LNCAP (cell line): Measurements from ENCODE around the gene HS6ST2.

Experiments used
- TF ChIP-seq, protein P1 (sequence below): fragments of 450-650 bp; IDR thresholded peaks from 2 replicates; pipeline ENCODE4 v1.5.1; 2017; ENCODE audit warnings: mild to moderate bottlenecking

The HS6ST2 gene

GRCh38 chrX:132676561-132677186 lies 281.8 kb downstream of the HS6ST2 start:
- TF ChIP-seq, protein P1, sequence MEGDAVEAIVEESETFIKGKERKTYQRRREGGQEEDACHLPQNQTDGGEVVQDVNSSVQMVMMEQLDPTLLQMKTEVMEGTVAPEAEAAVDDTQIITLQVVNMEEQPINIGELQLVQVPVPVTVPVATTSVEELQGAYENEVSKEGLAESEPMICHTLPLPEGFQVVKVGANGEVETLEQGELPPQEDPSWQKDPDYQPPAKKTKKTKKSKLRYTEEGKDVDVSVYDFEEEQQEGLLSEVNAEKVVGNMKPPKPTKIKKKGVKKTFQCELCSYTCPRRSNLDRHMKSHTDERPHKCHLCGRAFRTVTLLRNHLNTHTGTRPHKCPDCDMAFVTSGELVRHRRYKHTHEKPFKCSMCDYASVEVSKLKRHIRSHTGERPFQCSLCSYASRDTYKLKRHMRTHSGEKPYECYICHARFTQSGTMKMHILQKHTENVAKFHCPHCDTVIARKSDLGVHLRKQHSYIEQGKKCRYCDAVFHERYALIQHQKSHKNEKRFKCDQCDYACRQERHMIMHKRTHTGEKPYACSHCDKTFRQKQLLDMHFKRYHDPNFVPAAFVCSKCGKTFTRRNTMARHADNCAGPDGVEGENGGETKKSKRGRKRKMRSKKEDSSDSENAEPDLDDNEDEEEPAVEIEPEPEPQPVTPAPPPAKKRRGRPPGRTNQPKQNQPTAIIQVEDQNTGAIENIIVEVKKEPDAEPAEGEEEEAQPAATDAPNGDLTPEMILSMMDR, result peak; percentile 10; the same call in 1 of the 2 replicates

DNA sequence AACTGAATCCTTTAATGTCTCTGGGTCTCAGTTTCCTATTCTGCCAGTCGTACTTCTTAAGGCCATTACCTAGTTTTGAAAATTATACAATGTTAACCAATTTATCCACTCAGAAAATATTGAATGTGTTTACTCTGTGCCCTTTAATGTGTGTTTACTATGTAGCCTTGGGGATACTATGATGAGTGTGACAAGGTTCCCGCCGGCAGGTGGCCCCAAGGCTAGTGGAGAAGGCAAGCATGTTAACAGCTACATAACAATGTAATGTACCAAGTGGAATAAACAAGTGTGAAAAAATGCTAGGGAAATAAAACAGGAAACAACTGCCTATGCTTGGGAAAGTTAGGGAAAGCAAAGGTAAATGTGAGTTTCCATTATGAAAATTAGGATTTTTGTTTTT lies 282.3 kb downstream of the HS6ST2 start:
- TF ChIP-seq, protein P1, result no peak

- TF ChIP-seq, protein P1, result no peak
Measured at GRCh38 chrX:132673331-132673730, 285.1 kb downstream of the HS6ST2 start.

DNA sequence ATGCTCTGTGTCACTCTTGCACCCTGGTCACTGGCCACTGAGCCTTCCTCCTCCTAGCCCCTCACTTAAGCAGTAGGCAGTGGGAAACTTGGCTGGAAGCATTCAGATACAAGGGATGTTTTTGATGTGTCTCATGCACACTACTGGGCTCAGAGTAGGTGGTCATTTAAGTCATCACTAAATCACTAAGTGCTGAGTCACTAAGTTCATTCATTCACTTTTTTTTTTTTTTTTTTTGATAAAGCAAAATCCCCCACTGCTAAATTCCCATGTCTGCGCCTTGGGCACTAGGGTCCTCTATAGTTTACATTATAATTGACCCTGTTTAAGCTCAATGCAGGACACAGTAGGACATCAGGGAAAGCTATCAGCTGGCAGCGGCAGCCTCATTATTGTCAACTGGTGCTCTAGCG lies 287.2 kb downstream of the HS6ST2 start:
- TF ChIP-seq, protein P1, result no peak

DNA sequence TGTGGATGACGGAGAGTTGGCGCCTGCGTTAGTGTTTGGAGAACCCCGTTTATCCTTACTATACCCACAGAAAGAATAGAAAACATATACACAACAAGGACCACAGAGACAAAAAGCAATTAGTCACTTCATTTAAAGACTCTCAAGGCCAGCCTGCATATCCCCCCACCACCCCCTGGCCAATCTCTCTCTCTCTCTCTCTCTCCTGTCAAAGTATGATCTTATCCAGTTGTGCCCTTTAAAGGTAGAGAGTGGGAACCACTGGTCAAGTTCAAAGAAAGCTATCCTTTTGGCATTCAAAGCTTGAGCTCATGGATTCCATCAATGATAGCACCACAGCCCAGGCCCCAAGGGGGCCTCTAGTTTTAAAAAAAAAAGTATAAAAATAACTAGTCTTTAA lies 289.3 kb downstream of the HS6ST2 start:
- TF ChIP-seq, protein P1, result no peak

DNA sequence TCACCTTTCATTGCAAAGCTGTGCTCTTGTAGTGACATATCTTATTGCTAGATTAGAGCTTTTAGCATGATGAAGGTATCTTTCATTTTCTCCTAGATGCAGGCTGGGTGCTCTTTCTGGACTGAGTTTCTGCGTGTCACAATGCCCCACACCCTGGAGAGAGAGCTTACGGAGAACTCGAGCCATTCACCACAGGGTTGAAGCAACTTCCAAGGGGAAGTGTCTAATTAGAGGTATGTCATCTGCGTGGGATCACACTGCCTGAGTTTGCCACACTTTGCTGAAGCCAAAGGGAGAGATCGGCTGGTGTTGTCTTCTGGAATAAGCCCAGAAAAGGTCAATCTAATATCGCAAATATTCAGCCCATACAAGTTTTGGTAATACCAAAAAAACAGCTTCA lies 290.3 kb downstream of the HS6ST2 start:
- TF ChIP-seq, protein P1, result no peak

DNA sequence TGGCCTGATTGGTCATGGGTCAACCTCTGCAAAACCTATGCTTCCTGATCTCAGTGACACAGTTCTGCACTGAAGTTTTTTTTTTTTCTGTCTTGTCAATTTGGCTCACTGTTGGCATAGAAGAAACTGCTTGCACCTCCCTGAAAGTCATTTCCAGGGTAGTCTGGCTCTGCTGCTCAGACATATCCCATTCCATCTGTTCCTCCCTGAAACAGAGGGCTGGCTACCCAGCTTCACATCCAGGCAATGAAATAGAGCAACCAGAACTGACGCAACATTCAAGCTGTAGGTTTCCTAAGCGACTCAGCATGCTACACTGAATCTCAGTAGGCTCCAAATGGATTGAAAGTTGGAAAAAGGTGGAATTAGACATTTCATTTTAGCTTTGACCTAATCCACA lies 292.8 kb downstream of the HS6ST2 start:
- TF ChIP-seq, protein P1, result no peak

GRCh38 chrX:132664273-132664672 lies 294.2 kb downstream of the HS6ST2 start:
- TF ChIP-seq, protein P1, result no peak
